Endometrial microvascular endothelial cells (primary cell): ENCODE data around the gene MBD6. TPM values are rescaled to one million over a fixed set of nuclear protein-coding genes. Genes with fewer than 3 reads are reported as not detected.
"Not testable (repeated sequence)": the region's sequence is repeated elsewhere in the genome, so short reads cannot be mapped to it uniquely, and the experiment has no call there.

Experiments used
- in situ Hi-C: cut with HindIII; loops from 2 replicates; pipeline ENCODE4 v1.10.0; 2017; ENCODE audit warnings: low sequenced_read_pairs, low pct_unique_long_range_greater_than_20kb; ENCODE audit errors: inconsistent ontology term
- total RNA-seq: library from RNA; depleted of rRNA; stranded (reverse); fragments of >200 nt; gene quantifications from one replicate; pipeline ENCODE4 v1.2.3, GENCODE V29; 2015; ENCODE audit errors: inconsistent ontology term

Gene MBD6
- total RNA-seq, 1 donor from 2014 or later: 8.7 TPM

DNA sequence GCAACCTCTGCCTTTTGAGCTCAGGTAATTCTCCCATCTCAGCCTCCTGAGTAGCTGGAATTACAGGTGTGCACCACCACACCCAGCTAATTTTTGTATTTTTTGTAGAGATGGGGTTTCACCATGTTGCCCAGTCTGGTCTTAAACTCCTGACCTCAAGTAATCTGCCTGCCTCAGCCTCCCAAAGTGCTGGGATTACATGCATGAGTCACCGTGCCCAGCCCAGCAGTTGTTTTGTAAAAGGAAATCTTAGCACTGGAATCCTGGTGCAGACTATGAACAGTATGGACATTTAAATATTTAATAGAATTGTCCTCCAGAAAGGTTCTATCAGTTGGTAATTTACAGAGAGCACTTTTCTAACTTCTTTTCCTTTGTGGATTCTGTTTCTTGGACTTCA lies 38.5 kb downstream of the MBD6 start:
- in situ Hi-C loops: not testable (repeated sequence)

DNA sequence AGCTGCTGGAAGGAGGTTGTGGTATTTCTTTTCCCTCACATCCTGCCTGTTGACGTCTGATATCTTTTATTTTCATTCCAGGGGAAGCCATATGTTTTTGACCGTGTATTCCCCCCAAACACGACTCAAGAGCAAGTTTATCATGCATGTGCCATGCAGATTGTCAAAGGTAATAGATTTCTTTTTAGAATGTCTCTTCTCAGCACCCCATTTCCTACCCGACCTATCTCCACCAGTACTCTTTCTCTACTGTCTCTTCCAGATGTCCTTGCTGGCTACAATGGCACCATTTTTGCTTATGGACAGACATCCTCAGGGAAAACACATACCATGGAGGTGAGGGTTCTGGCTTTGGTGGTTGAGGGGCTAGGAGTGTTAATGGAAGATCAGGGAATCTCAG lies 40.7 kb downstream of the MBD6 start:
- in situ Hi-C loops: no loop called here

DNA sequence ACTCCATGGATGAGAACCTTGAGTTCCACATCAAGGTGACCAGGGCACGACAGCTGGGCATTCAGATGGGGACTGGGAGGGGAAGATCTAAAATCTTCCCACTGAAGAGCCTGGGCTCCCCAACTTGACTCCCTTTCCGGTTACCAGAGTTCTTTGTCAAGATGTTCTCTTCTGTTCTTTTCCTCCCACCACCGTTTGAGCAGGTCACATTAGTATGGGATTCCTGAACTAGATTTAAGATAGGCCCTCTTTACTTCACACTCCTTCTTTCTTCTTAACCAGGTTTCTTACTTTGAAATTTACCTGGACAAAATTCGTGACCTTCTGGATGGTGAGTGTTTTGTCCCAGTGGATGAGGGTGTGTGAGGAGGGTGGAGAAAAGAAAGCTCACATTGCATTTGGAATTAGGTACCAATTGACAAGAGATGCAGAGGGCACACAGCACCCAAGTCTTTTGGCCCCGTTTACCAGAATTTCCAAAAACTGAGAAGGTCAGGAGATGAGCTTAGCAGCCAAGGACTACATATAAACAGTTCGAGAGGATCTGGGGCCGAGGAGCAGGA lies 41.6 kb downstream of the MBD6 start:
- in situ Hi-C loops: no loop called here

DNA sequence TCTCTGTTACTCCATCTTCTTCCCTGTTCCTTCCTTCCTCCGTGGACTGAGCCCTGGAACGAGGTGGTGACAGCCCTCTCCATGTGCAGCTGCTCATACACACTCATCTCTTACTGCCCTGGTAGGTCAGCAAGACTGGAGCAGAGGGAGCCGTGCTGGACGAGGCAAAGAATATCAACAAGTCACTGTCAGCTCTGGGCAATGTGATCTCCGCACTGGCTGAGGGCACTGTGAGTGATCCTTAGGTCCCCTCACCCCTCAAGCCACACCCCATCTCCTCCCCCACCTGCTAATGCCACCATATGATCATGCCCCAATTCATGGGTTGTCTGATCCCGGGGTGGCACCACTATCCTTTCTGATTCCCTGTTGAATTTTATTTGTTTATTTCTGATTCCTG lies 46.2 kb downstream of the MBD6 start:
- in situ Hi-C loops: no loop called here

DNA sequence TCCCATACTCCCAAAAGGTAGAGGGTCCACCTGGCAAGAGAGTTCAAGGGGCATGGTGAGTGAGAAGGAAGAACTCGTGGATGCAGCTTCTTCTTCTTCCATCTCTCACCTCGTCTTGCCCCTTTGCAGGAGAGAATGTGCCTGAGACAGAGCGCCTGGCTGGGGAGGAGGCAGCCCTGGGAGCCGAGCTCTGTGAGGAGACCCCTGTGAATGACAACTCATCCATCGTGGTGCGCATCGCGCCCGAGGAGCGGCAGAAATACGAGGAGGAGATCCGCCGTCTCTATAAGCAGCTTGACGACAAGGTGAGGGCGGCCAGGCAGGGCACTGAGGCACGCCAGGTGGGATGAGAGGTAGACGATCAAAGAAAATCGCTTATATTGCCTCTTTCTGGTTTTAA lies 47.2 kb downstream of the MBD6 start:
- in situ Hi-C loops: no loop called here

DNA sequence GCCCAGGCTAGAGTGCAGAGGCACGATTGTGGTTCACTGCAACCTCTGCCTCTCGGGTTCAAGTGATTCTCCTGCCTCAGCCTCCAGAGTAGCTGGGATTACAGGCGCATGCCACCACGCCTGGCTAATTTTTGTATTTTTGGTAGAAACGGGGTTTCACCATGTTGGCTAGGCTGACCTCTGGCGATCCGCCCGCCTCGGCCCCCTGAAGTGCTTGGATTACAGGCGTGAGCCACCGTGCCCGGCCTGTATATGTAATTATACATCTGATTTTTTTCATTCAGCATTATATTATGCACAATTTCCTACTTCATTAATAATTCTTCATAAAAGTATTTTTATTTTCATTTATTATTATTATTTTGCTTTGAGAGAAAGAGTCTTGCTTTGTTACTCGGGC lies 47.8 kb downstream of the MBD6 start:
- in situ Hi-C loops: not testable (repeated sequence)

DNA sequence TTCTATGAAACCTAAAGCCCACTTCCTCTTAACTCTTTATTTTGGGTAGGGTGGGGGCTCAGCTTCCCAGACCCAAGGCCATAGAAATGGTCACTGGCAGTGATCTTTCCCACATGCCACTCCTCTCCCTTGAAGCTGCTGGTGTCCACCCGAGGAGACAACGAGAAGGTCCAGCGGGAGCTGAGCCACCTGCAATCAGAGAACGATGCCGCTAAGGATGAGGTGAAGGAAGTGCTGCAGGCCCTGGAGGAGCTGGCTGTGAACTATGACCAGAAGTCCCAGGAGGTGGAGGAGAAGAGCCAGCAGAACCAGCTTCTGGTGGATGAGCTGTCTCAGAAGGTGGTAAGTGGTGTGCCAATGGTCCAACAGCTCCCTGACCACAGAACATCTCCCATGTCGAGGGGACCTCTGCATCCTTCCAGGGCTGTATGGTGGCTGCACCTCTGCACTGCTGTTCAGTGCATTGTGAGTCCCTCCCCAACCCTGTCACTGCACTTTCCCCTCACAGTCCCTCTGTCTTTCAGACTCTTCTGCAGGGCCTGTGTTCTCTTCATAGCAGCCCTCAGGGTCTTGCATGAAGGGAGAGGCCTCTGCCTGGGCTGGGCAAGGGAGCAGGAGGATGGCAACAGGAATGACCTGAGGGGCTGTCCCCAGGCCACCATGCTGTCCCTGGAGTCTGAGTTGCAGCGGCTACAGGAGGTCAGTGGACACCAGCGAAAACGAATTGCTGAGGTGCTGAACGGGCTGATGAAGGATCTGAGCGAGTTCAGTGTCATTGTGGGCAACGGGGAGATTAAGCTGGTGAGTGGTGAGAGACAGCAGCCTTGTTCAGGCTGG lies 49.5 kb downstream of the MBD6 start:
- in situ Hi-C loops: no loop called here

DNA sequence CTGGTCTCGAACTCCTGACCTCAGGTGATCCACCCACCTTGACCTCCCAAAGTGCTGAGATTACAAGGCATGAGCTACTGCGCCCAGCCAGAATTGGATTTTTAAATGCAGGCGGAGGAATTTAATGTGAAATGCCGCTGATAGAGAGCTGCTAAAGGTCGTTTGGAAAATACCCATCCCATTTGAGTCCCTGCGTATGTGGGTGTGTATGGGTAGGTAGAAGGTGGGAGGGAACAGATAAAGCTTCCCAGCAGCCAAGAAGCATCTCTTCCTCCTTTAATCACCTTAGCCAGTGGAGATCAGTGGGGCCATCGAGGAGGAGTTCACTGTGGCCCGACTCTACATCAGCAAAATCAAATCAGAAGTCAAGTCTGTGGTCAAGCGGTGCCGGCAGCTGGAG lies 52.2 kb downstream of the MBD6 start:
- in situ Hi-C loops: no loop called here

DNA sequence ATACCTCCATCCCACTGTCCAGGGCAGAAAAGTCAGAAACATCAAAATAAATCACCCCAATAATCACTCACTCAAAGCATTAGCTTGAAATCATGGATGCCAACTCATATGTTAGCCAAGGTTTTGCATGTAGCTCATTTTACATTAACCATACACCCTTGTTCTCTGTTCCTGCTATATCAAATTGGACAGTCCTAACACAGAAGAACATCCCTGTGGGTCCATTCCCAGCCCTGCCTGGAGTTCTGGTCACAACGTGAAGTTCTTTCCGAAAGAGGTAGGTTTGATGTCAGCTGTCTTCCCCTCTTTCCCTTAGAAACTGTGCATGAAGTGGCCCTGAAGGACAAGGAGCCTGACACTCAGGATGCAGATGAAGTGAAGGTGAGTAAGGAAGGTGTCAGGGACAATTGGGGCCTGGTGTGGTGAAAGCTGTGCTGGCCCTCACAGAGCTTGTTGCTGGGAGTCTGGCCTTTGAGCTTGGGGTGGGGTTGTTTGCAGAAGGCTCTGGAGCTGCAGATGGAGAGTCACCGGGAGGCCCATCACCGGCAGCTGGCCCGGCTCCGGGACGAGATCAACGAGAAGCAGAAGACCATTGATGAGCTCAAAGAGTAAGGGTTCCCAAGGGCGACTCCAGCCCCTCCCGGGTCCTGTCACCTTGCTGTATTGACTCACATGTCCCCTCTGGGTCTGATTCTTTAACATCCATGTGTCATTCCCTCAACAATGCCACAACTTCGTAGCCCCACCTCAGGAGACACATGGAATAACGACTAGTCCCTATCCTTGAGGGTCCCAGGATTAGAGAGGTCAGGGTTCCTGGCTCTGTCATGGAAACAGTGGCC lies 53.4 kb downstream of the MBD6 start:
- in situ Hi-C loops: no loop called here

DNA sequence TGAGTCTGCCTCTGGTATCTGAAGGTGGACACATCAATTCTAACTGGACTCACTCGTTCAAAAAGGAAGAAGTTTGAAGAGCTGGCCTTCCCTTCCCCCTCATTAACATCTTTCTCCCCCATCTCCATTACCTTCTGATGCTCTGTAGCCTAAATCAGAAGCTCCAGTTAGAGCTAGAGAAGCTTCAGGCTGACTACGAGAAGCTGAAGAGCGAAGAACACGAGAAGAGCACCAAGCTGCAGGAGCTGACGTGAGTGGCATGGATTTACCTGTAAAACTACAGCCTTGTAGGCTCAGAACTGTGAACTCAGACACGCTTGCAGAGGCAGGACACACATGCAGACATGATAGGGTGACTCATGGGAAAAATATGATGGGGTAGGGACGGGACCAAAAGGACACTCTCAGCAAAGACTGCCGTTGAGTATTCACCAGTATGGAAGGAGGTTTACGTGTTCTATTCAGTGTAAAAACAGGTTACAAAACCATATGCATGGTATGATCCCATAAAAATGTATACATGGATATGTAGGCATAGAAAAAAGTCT lies 54.1 kb downstream of the MBD6 start:
- in situ Hi-C loops: no loop called here

DNA sequence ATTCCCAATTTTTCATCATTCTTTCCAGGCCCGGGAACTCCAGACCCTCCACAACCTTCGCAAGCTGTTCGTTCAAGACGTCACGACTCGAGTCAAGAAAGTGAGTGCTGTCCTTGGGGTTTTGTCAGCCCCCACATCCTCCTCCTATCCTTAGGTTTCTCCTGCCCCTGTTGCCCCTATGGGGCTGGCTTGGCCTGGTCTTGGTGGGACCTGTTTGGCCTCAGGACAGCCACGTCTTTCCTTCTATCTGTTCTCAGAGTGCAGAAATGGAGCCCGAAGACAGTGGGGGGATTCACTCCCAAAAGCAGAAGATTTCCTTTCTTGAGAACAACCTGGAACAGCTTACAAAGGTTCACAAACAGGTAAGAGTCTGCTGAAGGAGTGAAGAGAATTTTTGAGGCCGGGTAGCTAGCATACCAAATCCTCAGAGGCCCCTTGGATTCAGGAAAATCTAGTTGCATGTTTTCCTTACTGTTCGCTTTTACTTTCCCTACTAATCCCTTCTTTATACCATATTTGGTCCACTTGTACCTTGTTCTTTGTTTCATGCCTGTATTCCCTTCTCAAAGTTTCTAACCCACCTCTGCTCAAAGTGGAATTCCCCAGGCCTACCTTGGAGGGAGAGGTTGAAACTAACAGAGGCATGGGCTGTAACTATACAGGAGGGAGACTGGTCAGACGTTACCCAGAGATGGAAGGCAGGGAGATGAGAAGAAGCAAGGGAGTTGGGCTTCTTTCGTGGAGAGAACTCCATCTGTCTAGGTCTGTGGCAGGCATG lies 55.5 kb downstream of the MBD6 start:
- in situ Hi-C loops: no loop called here

DNA sequence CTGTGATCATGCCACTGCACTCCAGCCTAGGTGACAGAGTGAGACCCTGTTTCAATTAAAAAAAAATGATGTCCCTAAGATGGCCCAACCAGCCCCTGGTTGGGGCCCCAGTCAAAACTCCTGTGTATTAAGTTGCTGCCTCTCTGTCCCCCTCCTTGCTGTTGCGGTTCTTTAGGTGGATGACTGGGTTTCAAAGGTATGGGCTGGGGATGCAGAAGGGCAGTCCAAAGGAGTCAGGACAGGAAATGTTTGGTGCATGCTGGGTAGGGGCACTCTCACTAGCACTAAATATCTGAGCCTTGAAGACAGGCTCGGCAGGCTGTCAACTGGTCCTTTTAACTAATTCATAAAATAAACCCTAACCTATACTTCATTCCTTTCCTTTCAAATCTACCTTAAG lies 56.4 kb downstream of the MBD6 start:
- in situ Hi-C loops: no loop called here

Other genes with a start within 250 kb of the MBD6 start
- gene R3HDM2, start 91.8 kb upstream of the MBD6 start, total RNA-seq: 16.8 TPM
- not detected for gene INHBC, start 88.0 kb upstream of the MBD6 start, total RNA-seq
- not detected for gene INHBE, start 67.5 kb upstream of the MBD6 start, total RNA-seq
- not detected for gene GLI1, start 63.0 kb upstream of the MBD6 start, total RNA-seq
- not detected for gene ARHGAP9, start 43.0 kb upstream of the MBD6 start, total RNA-seq
- 119 TPM for gene MARS1, start 34.8 kb upstream of the MBD6 start, total RNA-seq
- 6.6 TPM for gene DDIT3, start 2.3 kb upstream of the MBD6 start, total RNA-seq
- 221 TPM for gene DCTN2, start 24.4 kb downstream of the MBD6 start, total RNA-seq
- gene KIF5A, start 27.2 kb downstream of the MBD6 start, total RNA-seq: not detected
- 12.5 TPM for gene PIP4K2C, start 68.4 kb downstream of the MBD6 start, total RNA-seq
- 6.2 TPM for gene DTX3, start 82.0 kb downstream of the MBD6 start, total RNA-seq
- 0.09 TPM for gene ARHGEF25, start 88.6 kb downstream of the MBD6 start, total RNA-seq
- 0.19 TPM for gene B4GALNT1, start 110.4 kb downstream of the MBD6 start, total RNA-seq
- gene OS9, start 171.3 kb downstream of the MBD6 start, total RNA-seq: 295 TPM
- gene AGAP2, start 215.9 kb downstream of the MBD6 start, total RNA-seq: 1.2 TPM
- gene TSPAN31, start 222.2 kb downstream of the MBD6 start, total RNA-seq: 37.3 TPM
- 291 TPM for gene CDK4, start 229.5 kb downstream of the MBD6 start, total RNA-seq
- 0.37 TPM for gene MARCHF9, start 232.3 kb downstream of the MBD6 start, total RNA-seq
- gene CYP27B1, start 244.3 kb downstream of the MBD6 start, total RNA-seq: 1.9 TPM
- 15.3 TPM for gene METTL1, start 249.3 kb downstream of the MBD6 start, total RNA-seq
- 11.7 TPM for gene EEF1AKMT3, start 249.8 kb downstream of the MBD6 start, total RNA-seq